Measurements from ENCODE around the gene C10orf71.

Gene C10orf71

GRCh38 chr10:49344840-49345239, 45.9 kb downstream of the C10orf71 start:
- in situ Hi-C loops (cut with HindIII; ENCODE audit: low sequenced_read_pairs): loop anchor here (5.0 kb wide), 1 partner anchor 32 kb away; no protein-coding TSS in a partner anchor
- H3K4me3 ChIP-seq (ENCODE audit: low read depth, low read length): no peak overlapping the region
- DNase-seq (ENCODE audit: low read depth): no peak
- TF ChIP-seq, protein P1, sequence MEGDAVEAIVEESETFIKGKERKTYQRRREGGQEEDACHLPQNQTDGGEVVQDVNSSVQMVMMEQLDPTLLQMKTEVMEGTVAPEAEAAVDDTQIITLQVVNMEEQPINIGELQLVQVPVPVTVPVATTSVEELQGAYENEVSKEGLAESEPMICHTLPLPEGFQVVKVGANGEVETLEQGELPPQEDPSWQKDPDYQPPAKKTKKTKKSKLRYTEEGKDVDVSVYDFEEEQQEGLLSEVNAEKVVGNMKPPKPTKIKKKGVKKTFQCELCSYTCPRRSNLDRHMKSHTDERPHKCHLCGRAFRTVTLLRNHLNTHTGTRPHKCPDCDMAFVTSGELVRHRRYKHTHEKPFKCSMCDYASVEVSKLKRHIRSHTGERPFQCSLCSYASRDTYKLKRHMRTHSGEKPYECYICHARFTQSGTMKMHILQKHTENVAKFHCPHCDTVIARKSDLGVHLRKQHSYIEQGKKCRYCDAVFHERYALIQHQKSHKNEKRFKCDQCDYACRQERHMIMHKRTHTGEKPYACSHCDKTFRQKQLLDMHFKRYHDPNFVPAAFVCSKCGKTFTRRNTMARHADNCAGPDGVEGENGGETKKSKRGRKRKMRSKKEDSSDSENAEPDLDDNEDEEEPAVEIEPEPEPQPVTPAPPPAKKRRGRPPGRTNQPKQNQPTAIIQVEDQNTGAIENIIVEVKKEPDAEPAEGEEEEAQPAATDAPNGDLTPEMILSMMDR (IDR thresholded peaks at IDR 0.05; ENCODE audit: low read depth, low read length, missing control alignments): no peak

DNA sequence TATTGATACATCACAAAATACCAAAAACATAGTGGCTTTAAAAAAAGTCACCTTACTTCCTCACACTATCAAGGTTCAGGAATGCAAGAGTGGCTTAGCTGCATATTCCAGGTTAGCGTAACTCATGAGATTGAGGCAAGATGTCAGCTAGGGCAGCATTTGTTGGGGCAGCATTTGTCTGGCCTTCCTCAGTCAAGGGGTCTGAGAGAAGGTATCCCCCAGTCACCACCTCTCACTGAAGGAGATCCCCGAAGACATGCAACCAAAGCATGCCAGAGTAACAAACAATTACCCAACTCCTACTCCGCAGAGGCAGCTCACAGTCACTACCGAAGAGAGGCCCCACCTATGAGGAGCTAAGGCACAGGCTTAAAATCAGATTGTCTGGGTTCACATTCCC, 48.4 kb downstream of the C10orf71 start:
- in situ Hi-C loops (cut with HindIII; ENCODE audit: low sequenced_read_pairs): no loop called here
- TF ChIP-seq, protein P1 (IDR thresholded peaks at IDR 0.05; ENCODE audit: low read depth, low read length, missing control alignments): no peak
- no peak overlapping the region for H3K4me3 ChIP-seq (ENCODE audit: low read depth, low read length)
- no peak for DNase-seq (ENCODE audit: low read depth)

DNA sequence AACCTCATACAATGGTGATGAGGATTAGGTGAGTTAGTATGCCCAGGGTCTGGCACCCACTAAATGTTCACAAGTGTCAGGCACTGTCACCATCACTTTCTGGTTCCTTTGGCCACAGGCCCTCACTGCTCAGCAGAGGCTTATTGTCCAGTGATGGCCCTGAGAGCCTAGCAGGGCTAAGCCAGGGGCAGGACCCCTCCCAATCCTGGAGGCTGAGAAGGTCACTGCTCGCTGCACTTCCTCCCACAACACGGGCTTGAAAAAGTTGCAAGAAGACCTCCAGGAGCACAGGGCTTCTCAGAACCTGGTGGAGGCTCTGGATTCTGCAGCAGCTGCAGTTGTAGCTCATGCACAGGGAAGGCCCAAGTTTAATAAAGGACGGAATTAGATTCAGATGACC, 48.9 kb downstream of the C10orf71 start:
- no peak overlapping the region for H3K4me3 ChIP-seq (ENCODE audit: low read depth, low read length)
- TF ChIP-seq, protein P1 (IDR thresholded peaks at IDR 0.05; ENCODE audit: low read depth, low read length, missing control alignments): no peak
- DNase-seq (ENCODE audit: low read depth): no peak
- in situ Hi-C loops (cut with HindIII; ENCODE audit: low sequenced_read_pairs): no loop called here

- in situ Hi-C loops (cut with HindIII; ENCODE audit: low sequenced_read_pairs): no loop called here
- H3K4me3 ChIP-seq (ENCODE audit: low read depth, low read length): no peak overlapping the region
- TF ChIP-seq, protein P1 (IDR thresholded peaks at IDR 0.05; ENCODE audit: low read depth, low read length, missing control alignments): no peak
- no peak for DNase-seq (ENCODE audit: low read depth)
Observed at GRCh38 chr10:49348593-49348992, 49.6 kb downstream of the C10orf71 start.

DNA sequence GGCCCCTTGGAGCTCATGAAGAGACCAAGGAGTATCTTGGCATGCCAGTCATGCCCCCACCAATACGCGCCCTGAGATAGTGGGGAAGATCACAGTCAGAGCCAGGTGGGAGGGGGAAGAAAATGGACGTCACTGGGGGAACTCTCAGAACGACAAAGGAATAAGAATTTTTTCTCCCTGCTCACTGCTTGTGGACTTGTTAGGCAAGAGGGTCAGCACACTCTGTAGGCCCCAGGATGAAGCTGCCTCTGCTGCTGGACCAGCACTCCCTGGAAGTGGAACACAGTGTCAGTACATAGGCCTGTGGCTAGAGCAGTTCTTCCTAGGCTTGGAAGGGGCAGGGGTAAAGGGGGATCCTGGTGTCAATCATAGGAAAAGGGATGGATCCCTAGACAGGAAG, 50.4 kb downstream of the C10orf71 start:
- in situ Hi-C loops (cut with HindIII; ENCODE audit: low sequenced_read_pairs): no loop called here
- no peak overlapping the region for H3K4me3 ChIP-seq (ENCODE audit: low read depth, low read length)
- no peak for DNase-seq (ENCODE audit: low read depth)
- TF ChIP-seq, protein P1 (IDR thresholded peaks at IDR 0.05; ENCODE audit: low read depth, low read length, missing control alignments): no peak

- TF ChIP-seq, protein P1 (IDR thresholded peaks at IDR 0.05; ENCODE audit: low read depth, low read length, missing control alignments): no peak
- H3K4me3 ChIP-seq (ENCODE audit: low read depth, low read length): no peak overlapping the region
- DNase-seq (ENCODE audit: low read depth): no peak
- in situ Hi-C loops (cut with HindIII; ENCODE audit: low sequenced_read_pairs): no loop called here
Observed at GRCh38 chr10:49350138-49350537, 51.2 kb downstream of the C10orf71 start.
